Mammary epithelial cell (primary cell): ENCODE measurements around the gene IPP.

Source experiments
- EZH2 ChIP-seq: IDR thresholded peaks from 2 replicates; pipeline ENCODE4 v1.6.1; 2012; ENCODE audit warnings: low read length, inconsistent platforms, borderline replicate concordance
- TF ChIP-seq, protein P1 (sequence below), 2 donors: IDR thresholded peaks in 1 of 2; conservative IDR thresholded peaks in 1 of 2; 2 replicates each; pipeline ENCODE4 v1.5.1; 2011 to 2012; ENCODE audit warnings: inconsistent platforms in 2 of 2, low read length in 2 of 2, mild to moderate bottlenecking in 2 of 2, control low read depth in 1 of 2, low read depth in 1 of 2; ENCODE audit not compliant: insufficient read depth in 1 of 2; ENCODE audit errors: extremely low read depth in 1 of 2

GRCh38 chr1:45686015-45686287 is 64.5 kb downstream of the IPP start:
- TF ChIP-seq, protein P1, sequence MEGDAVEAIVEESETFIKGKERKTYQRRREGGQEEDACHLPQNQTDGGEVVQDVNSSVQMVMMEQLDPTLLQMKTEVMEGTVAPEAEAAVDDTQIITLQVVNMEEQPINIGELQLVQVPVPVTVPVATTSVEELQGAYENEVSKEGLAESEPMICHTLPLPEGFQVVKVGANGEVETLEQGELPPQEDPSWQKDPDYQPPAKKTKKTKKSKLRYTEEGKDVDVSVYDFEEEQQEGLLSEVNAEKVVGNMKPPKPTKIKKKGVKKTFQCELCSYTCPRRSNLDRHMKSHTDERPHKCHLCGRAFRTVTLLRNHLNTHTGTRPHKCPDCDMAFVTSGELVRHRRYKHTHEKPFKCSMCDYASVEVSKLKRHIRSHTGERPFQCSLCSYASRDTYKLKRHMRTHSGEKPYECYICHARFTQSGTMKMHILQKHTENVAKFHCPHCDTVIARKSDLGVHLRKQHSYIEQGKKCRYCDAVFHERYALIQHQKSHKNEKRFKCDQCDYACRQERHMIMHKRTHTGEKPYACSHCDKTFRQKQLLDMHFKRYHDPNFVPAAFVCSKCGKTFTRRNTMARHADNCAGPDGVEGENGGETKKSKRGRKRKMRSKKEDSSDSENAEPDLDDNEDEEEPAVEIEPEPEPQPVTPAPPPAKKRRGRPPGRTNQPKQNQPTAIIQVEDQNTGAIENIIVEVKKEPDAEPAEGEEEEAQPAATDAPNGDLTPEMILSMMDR (conservative IDR thresholded peaks at IDR 0.05 in 1 of 2, IDR thresholded peaks at IDR 0.05 in 1 of 2; ENCODE audit: extremely low read depth in 1 of 2, insufficient read depth in 1 of 2, low read depth in 1 of 2, low read length in 2 of 2) = no peak
- no peak for TF ChIP-seq EZH2
